Amniotic stem cell (primary cell): ENCODE measurements around the gene SUMO3.
A peak's percentile ranks its signal among the peaks of the same experiment; 100 is the strongest.

Source experiments
- DNase-seq: peaks from one replicate; lab custom pipeline; 2025; lab: John Stamatoyannopoulos, UW

Gene SUMO3

DNA sequence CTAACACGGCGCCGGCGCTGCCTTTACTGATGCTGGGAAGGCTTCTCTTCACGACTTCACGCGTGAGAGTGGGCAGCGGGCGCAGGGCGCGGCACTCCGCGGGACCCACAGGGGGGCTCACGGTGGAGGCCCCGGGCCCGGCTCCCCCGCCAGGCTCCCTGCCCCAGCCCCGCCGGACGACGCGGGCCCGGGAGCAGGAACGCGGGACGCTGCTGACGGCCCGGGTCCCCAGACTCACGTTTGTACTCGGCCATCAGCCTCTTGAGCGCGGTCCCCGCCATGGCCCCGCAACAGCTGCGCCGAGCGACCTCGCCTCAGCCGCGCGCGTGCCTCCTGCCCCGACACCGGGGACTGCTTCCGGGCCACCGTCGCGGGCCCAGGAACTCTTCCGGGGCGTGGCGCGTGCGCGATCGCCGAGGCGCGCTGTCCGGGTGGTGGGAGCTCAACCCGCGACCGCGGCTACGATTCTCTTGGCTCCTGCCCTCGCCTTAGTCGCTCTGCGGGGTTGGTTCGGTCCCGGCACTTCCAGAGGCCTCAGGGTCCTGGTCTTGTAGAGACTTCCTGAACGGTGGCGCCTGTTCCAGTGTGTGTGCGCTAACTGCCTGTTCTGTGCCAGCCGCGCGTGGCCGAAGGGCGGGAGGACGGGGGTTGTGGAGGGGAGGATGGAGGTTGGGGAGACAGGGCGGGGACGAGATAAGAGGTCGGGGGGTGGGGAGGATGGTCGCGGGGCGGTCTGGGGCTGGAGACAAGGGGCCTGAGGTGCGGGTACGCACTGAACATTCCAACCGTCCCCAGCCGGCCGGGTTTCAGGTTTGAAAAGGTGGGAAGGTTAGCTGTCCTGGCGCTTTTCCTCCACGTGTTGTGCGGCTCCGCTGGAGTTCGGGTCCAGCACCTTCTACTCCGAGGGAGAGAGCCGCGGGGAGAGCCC, 16.1 kb downstream of the SUMO3 start, which contains the start of gene UBE2G2:
Gene UBE2G2 (minus strand): TSS at position 353 of the 928 bp plus-strand sequence. CDS start 72 bp downstream, at position 281.
- DNase-seq, result peak; percentile 53

DNA sequence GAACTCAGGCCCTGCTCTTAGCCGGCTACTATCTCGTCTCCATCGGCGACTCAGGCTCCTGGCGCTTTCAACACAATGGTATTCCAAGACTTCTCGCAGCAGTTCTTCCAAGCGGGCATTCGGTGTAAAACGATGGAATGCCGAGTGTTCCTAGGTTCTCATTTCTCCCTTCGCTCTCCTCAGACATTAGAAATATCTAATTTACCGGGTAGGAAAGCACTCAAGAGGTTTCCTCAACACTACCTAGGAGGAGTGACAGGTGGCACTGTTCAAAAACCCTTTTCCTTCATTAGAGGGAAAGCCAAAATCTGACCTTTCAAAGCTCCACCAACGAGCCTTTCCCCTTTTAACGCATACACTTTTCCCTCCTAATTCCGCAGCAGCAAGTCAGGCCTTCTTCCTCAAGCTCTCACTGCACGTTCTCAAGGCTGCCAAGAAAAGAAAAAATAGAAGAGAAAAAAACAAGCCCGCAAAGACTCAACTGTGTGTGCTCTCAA, 16.8 kb downstream of the SUMO3 start:
- DNase-seq, result no peak

DNA sequence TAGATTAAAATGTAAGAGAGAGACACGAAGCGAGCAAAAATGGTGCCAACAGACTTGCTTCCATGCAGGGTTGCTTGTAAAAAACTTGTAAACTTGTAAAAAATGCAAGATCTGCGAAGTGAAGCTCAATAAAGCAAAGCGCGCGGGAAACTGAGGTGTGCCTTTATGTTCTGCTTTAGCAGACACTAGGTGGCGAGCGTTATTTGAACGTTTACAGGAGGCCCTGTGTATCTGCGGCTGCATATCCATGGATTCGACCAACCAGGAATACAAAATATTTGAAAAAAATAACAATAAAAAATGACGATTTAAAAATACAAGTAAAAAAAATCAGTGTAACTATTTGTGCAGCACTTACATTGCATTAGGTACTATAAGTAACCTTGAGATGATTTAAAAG, 17.8 kb downstream of the SUMO3 start:
- DNase-seq, result no peak

DNA sequence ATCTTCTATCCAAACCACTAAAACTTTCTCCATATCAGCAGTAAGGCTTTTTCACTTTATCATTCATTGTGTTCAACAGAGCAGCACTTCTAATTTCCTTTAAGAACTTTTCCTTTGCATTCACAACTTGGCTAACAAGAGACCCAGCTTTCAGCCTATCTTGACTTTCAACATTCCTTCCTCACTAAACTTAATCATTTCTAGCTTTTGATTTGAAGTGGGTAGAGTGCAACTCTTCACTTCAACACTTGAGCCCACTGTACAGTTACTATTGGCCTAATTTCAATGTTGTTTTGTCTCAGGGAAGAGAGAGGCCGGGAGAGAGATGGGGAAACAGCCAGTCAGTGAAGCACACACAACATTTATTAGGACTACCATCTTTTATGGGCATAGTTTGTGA, 18.2 kb downstream of the SUMO3 start:
- no peak for DNase-seq

DNA sequence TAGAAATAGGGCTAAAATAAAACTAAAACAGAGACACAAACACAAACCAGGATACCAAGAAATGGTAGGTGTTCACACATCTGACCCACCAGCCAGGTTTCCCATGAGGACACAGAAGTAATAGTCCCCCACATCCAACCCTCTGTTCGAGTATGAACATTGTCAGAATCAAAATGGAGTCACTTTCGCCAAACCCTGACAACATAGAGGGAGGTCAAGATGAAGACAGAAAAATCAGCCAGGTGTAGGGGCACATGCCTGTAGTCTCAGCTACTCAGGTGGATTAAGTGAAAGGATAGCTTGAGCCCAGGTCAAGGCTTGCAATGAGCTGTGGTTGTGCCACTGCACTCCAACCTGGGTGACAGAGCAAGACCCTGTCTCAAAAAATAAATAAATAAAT, 20.1 kb downstream of the SUMO3 start:
- no peak for DNase-seq

DNA sequence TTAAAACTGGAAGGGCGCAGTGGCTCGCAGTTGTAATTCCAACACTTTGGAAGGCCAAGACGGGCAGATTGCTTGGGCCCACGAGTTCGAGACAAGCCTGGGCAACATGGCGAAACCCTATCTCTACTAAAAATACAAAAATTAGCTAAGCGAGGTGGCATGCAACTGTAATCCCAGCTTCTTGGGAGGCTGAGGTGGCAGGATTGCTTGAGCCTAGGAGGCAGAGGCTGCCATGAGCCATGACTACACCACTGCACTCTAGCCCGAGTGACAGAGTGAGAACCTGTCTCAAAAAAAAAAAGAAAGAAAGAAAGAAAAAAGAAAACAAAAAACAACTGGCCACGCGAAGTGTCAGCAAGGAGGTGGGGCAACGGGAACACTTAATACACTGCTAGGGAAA, 22.5 kb downstream of the SUMO3 start:
- no peak for DNase-seq

DNA sequence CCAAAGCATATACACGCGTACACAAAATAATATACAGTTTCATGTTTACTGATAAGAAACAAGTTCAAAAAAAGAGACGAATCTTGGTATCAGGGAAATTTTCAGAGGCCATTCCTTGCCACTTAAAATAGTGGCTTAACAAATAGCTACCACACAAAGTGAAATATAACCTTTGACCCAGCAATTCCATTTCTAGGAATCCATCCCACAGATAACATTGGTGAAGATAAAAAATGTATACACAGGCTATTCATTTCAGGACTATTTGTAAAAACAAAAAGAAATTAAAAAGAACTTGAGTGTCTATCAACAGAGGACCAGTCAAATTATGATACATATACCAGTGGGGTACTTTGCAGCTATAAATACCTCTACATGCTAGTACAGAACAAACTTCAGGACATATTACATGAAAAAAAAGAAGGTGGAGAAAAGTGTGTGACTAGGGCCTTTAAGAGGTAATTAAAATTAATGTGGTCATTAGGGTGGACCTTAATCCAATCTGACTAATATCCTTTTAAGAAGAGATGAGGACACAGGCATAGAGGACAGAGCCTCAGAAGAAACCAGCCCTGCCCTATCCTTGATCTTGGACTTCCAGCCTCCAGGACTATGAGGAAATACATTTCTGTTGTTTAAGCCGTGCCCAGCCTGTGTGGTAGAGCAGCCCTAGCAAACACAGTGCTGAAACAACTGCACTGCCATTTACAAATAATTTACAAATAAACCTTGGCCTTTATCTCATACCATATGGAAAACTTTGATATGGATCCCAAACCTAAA, 24.1 kb downstream of the SUMO3 start:
- DNase-seq, result no peak

DNA sequence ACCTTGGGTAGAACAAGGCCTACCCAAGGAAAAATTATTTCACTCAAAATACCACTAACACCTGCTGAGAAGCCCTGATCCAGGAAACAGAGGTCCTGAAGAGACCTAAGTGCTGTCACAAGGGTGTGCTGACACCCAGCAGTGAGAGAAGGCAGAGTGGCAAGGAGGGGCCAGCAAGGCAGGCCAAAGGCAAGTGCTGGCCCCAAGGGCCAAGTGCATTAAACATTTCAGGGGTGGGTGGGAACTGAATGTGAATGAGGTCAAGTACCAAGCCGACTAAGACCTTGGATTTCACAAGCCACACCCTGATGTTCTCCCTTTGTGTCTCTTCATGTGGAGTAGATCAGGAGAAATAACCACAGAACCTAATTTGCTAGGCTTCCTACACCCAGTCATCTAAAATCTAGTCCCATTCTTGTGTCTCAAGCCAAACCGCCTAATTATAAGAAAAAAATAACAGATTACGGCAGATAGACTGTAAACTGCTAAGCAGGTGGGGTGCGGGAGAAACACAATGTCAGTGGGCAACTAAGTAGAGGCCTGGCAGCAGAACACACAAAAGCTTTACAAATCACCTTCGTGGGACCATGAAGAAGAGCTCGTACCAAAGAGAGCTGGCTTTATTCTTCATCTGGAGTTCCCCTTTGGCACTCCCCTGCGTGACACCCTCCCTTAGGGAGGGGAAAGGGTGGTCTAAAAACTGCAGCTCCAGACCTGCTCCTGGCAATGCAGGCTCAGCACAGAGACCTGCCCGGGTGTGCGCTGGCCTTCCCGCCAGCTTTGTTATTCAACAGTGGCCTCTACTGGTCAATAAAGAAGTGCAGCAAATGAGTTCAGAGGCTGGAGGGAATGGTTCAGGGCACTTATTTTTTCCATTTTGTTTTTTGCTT, 24.9 kb downstream of the SUMO3 start:
- no peak for DNase-seq

DNA sequence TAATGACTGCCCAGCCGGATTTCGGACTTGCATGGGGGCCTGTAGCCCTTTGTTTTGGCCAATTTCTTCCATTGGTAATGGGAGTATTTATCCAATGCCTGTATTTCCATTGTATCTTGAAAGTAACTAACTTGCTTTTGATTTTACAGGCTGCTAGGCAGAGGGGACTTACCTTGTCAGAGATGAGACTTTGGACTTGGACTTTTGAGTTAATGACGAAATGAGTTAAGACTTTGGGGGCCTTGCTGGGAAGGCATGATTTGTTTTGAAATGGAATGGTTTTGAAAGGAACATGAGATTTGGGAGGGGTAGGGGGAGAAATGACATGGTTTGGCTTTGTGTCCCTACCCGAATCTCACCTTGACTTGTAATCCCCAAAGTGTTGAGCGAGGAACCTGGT, 25.9 kb downstream of the SUMO3 start:
- no peak for DNase-seq

DNA sequence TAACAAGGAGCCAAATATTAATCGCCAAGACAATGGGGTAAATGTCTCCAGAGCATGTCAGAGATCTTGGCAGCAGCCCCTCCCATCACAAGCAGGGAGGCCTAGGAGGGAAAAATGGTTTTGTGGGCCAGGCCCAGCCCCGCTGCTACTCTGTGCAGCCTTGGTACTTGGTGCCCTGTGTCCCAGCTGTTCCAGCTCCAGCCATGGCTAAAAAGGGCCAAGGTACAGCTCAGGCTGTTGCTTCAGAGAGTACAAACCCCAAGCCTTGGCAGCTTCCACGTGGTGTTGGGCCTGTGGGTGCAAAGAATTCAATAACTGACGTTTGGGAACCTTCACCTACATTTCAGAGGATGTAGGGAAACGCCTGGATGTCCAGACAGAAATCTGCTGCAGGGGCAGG, 26.6 kb downstream of the SUMO3 start:
- no peak for DNase-seq

DNA sequence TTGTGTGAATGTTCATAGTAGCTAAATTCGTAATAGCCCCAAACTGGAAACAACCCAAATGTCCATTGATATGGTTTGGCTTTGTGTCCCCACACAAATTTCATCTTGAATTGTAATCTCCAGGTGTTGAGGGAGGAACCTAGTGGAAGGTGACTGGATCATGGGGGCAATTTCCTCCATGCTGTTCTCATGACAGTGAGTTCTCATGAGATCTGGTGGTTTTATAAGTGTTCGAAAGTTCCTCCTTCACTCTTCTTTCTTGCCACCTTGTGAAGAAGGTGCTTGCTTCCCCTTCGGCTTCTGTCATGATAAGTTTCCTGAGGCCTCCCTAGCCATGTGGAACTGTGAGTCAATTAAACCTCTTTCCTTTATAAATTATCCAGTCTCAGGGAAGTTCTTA, 27.5 kb downstream of the SUMO3 start:
- DNase-seq, result no peak

DNA sequence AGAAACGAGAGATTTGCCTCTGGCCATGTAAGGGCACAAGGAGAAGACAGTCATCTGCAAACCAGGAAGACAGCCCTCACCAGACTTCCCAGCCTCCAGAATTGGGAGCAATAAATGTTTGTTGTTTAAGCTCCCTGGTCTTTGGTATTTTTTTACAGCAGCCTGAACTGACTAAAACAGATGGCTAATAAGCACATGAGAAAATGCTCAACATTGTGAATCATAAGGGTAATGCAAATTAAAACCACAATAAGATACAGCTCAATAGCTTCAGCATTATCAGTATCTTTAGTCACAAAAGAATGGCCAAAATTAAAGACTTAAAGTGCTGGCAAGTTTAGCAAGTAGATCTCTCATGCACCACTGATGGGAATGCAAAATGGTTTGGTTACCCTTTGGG, 28.0 kb downstream of the SUMO3 start:
- no peak for DNase-seq

DNA sequence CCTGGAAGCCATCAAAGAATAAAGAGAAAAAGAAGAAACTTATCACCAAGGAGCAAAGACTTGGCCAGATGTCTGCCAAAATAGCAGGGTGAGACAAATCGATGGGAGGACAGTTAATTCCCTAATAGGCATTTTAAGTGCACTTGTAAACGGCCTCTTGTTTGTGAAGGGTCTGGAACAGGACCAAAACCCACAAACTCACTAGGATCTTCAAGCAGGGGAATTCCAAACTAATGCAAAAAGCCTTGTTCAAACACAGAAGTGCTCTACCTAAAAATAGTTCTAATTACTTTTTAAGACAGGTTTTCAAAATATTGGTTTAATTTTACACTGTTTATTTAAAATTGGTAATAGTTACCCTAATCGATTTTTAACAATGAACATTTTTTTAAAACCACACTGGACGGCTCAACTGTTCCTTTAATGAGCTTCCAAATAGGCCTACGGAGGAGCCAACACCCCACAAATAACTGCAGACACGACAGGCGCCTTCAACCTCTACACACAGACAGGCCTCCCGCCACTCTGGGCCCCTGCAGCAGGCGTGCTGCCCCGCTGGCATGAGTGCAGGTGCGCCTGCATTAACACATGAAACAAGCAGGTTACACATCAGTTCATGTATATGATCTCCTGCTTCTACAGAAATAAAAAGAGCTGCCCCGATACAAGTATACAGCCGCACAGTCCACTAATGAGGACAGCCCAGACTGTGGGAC, 32.1 kb downstream of the SUMO3 start:
- DNase-seq, result no peak

DNA sequence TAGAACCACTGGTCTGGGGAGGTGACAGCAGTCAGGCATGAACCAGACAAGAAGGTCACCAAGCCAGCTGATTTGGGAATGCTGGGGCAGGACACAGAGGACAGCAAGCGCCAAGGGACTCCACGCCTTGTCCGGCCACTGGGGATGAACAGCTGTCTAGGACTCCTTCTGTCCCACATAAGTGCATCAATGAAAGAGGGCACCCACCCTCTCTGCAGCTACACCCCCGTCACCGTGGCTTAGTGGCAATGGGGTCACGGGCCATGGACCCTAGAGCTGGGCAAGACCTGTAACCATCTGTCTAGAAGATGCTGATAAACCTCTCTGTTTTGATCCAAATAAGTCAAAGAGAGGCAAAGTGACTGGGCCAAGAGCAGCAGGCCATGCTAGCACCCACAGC, 33.1 kb downstream of the SUMO3 start:
- DNase-seq, result no peak

DNA sequence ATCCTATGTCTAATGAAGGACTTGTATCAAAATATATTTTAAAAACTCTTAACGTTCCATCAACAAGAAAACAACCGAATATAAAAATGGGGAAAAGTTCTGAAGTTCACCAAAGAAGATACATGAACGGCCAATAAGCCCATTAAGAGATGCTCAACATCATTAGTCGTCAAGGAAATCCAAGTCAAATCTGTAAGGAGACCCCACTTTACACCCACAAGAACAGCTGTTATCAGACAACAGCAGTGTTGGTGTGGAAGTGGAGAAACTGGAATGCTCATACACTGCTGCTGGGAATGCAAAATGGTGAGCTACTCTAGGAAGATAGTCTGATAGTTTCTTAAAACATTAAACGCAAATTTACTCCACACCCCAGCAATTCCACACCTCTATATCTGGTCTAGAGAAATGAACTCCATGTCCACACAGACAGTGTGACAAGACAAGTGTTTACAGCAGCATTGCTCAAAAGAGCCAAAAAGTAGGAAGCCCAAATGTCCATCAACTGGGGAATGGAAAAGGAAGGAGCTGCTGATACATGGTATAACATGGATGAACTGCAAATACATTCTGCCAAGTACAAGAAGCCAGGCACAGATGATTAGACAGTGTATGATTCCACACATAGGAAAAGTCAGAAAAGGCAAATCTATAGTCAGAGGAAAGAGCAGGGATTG, 34.7 kb downstream of the SUMO3 start:
- DNase-seq, result no peak

DNA sequence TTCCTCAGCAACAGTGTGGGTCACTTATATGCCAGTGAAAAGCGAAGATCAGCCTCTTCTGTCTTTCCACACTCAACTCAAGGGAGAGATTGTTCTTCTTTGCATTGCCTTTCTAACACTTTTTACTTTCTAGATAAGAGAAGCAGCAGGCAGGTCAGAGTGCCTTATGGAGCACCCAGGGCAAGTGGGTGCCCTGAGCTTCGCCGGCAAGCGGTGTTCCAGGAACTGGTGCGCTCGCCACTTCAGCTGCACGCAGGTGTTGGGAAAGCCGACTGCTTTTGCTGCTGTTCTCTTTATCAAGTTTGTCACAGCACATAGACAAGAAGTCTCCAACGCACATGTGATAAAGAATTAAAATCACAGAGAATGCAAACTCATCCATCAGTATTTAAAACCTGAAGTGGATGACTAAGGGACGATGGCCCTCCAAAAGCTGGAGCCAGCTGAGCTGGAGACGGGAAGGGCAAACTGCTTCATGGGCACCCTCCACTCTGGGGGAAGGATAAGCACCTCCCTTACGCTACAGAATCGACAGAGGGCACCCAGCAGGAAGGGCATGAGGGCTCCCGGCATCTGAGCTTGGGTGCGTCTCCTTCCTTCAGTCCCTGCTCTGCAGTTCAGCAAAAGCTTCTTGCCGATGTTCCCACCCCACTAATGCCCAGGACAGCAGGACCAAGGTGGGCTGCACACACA, 36.9 kb downstream of the SUMO3 start:
- DNase-seq, result no peak

DNA sequence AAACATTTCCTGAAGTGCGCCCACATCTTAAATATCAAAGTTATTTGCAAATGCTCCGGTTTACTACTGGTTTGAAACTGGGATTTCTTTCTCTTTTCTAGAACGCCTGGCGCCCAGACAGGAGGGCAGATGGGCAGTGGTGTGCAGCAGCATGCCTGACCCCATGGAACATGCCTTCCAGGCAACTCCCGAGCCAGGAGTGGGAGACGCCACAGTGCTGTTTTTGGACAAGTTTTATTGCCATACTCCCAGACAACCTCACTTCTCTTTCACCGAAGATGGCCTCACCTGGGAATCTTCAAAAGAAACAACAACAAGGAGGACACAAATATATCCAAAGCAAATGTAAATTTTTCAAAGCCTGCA, 37.7 kb downstream of the SUMO3 start:
- DNase-seq, result no peak

DNA sequence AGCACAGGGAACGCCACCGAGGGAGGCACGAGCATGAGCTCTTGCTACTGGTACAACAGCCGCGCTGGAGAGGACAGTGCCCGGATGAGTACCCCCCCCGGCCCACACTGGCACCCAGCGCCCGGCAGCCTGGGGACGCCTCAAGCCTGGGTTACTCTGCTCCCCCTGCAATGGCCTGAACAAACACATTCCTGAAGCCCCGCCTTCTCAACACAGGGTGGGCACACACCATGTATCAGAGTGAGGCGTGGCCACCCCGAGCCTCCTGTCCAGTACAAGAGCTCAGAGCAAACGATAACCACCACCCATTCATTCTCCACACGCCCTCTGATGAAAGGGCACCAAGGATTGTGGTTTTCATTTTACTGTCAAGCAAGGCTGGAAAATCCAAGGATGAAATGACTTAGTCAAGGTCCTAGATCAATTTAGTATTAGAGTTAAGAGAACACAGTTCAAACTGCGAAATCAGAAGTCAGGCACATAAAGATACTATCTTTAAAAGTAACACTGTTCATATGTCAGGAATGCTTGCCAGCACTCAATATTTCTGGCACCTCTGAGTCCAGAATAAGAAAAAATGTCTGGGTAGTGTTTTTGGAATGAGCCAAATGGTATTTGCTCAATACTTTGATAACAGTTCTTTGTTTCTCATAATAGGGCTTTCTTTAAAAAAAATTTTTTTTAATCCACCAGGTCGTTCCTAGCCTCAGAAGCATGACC, 38.3 kb downstream of the SUMO3 start:
- no peak for DNase-seq

DNA sequence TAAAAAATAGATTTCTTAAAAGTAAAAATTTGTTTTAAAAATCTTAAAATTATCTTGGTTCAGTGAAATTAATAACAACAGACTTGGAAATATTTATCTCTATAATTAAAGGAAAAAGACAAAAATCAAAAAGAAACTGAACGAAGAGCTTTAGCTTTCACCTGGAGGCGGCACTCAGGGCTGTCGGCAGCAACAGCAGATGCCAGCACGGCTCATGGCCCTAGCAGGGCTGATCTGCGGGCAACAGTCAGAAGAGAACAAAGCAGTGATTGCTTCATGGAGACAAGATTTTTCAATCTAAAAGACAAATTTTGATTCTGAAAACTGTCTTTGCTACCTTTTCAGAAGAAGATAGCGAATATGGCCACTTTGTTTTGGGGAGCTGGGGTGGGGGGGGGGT, 38.9 kb downstream of the SUMO3 start:
- DNase-seq, result no peak
